PFSK-1 (cell line): Measurements from ENCODE around the gene ZNF618.

Experiments
- FOXP2 ChIP-seq: optimal IDR thresholded peaks from 2 replicates; pipeline ENCODE3; 2011; ENCODE audit warnings: borderline replicate concordance, control low read depth, inconsistent platforms; ENCODE audit not compliant: insufficient read depth; ENCODE audit errors: extremely low read length, extremely low read depth
- POLR2AphosphoS5 ChIP-seq: IDR thresholded peaks from 2 replicates; pipeline ENCODE4 v1.6.1; 2012; ENCODE audit warnings: low read depth, mild to moderate bottlenecking, control low read depth, low read length, moderate library complexity
- REST ChIP-seq, 2 experiments: IDR thresholded peaks; 2 replicates each; pipeline versions ENCODE4 v1.6.1 to v1.8.0; 2011 to 2012; ENCODE audit warnings: low read depth in 2 of 2, low read length in 2 of 2, control low read depth in 1 of 2, inconsistent platforms in 1 of 2, mild to moderate bottlenecking in 1 of 2, moderate library complexity in 1 of 2; ENCODE audit not compliant: insufficient read depth in 1 of 2
- SIN3A ChIP-seq: IDR thresholded peaks from 2 replicates; pipeline ENCODE4 v1.6.1; 2012; ENCODE audit warnings: mild to moderate bottlenecking, low read length, moderate library complexity, borderline replicate concordance; ENCODE audit not compliant: insufficient read depth
- TAF1 ChIP-seq: IDR thresholded peaks from 2 replicates; pipeline ENCODE4 v1.6.1; 2012; ENCODE audit warnings: low read length, control low read depth, borderline replicate concordance; ENCODE audit not compliant: insufficient read depth

The ZNF618 gene

GRCh38 chr9:113882181-113882580, 6.1 kb downstream of the ZNF618 start:
- TF ChIP-seq SIN3A (no peak), POLR2AphosphoS5 (no peak), TAF1 (no peak)

GRCh38 chr9:113882636-113883164, 6.6 kb downstream of the ZNF618 start:
- TF ChIP-seq FOXP2 (no peak), SIN3A (no peak)

GRCh38 chr9:113885183-113886025, 9.3 kb downstream of the ZNF618 start:
- TF ChIP-seq REST (IDR thresholded peaks at IDR 0.05; ENCODE audit: insufficient read depth in 1 of 2, low read depth in 2 of 2, low read length in 2 of 2) (no peak), SIN3A (no peak), FOXP2 (no peak), POLR2AphosphoS5 (no peak), TAF1 (no peak)

- TF ChIP-seq TAF1 = no peak
- TF ChIP-seq FOXP2 = no peak
- no peak for TF ChIP-seq POLR2AphosphoS5
- TF ChIP-seq SIN3A = no peak
- TF ChIP-seq REST (IDR thresholded peaks at IDR 0.05; ENCODE audit: insufficient read depth in 1 of 2, low read depth in 2 of 2, low read length in 2 of 2) = no peak
Observed at GRCh38 chr9:113886026-113886369, 9.9 kb downstream of the ZNF618 start.

- TF ChIP-seq TAF1 = no peak
- no peak for TF ChIP-seq POLR2AphosphoS5
- TF ChIP-seq SIN3A = no peak
- no peak for TF ChIP-seq REST (IDR thresholded peaks at IDR 0.05; ENCODE audit: insufficient read depth in 1 of 2, low read depth in 2 of 2, low read length in 2 of 2)
- TF ChIP-seq FOXP2 = no peak
Observed at GRCh38 chr9:113886466-113886865, 10.4 kb downstream of the ZNF618 start.

- TF ChIP-seq SIN3A (no peak), REST (IDR thresholded peaks at IDR 0.05; ENCODE audit: insufficient read depth in 1 of 2, low read depth in 2 of 2, low read length in 2 of 2) (no peak), POLR2AphosphoS5 (no peak), TAF1 (no peak), FOXP2 (no peak)
Observed at GRCh38 chr9:113886933-113887332, 10.8 kb downstream of the ZNF618 start.
